H1 (cell line): ENCODE results near the gene MMP20. TPM values are rescaled to one million over a fixed set of nuclear protein-coding genes. Genes with fewer than 3 reads are reported as not detected.

Experiments
- CTCF ChIA-PET: fragments of 300-600 bp; sonication (Branson Sonifier 250); formaldehyde crosslinking; loops from one replicate; lab custom pipeline; 2021; ENCODE audit not compliant: partially characterized antibody; lab: Charles Lee
- POLR2A ChIA-PET: fragments of 300-600 bp; sonication (Branson Sonifier 250); formaldehyde crosslinking; loops from one replicate; lab custom pipeline; 2021; ENCODE audit warnings: inconsistent platforms; ENCODE audit not compliant: partially characterized antibody; lab: Charles Lee
- DNase-seq, 2 experiments: peaks; one replicate each; pipeline versions ENCODE4 v3.0.0 to v3.0.0-alpha.2; 2010 to 2022; ENCODE audit warnings: low spot score in 2 of 2, low read depth in 1 of 2, mixed read lengths in 1 of 2
- FAIRE-seq: peaks from 2 replicates; lab custom pipeline; 2011; peaks lifted over from hg19 to GRCh38; lab: Jason Lieb, UNC
- H2AFZ ChIP-seq: 2 replicates; pipeline ENCODE4 v1.8.1; 2012; ENCODE audit warnings: low read length, inconsistent platforms
- H2AK5ac ChIP-seq: 2 replicates; pipeline ENCODE4 v1.6.1; 2013; ENCODE audit warnings: low read depth, low read length
- H2BK120ac ChIP-seq: replicated peaks from 2 replicates; pipeline ENCODE3; 2013; ENCODE audit warnings: low read depth, low read length, inconsistent platforms
- H2BK12ac ChIP-seq: 2 replicates; pipeline ENCODE4 v1.6.1; 2013; ENCODE audit warnings: low read depth, low read length
- H2BK15ac ChIP-seq: 2 replicates; pipeline ENCODE4 v1.6.1; 2013; ENCODE audit warnings: low read length
- H2BK20ac ChIP-seq: 2 replicates; pipeline ENCODE4 v1.6.1; 2013; ENCODE audit warnings: low read length
- H2BK5ac ChIP-seq: 2 replicates; pipeline ENCODE4 v1.6.1; 2013; ENCODE audit warnings: low read depth, low read length
- H3K14ac ChIP-seq: 2 replicates; pipeline ENCODE4 v1.6.1; 2013; ENCODE audit warnings: inconsistent platforms; ENCODE audit not compliant: insufficient read length
- H3K18ac ChIP-seq: 2 replicates; pipeline ENCODE4 v1.6.1; 2013; ENCODE audit warnings: low read length; ENCODE audit errors: extremely low read depth
- H3K23ac ChIP-seq: 2 replicates; pipeline ENCODE4 v1.6.1; 2013; ENCODE audit warnings: inconsistent platforms; ENCODE audit not compliant: insufficient read length
- H3K23me2 ChIP-seq: 2 replicates; pipeline ENCODE4 v1.6.1; 2013; ENCODE audit warnings: low read depth, low read length
- H3K27ac ChIP-seq: 2 replicates; pipeline ENCODE4 v1.6.1; 2011; ENCODE audit warnings: low read depth, low read length, inconsistent platforms
- H3K27me3 ChIP-seq, 4 experiments: replicated peaks in 1 of 4; 1 replicate in 1 of 4; 2 replicates in 3 of 4; pipeline versions ENCODE4 v1.6.1 to v1.8.1; 2011 to 2013; ENCODE audit warnings: low read length in 3 of 4, mild to moderate bottlenecking in 3 of 4, inconsistent platforms in 2 of 4, mixed read lengths in 2 of 4, moderate library complexity in 1 of 4; ENCODE audit not compliant: control insufficient read depth in 3 of 4, insufficient read depth in 3 of 4; ENCODE audit errors: extremely low read depth in 1 of 4
- H3K36me3 ChIP-seq, 4 experiments: 2 replicates each; pipeline versions ENCODE4 v1.6.1 to v1.8.1; 2011 to 2013; ENCODE audit warnings: mild to moderate bottlenecking in 4 of 4, low read length in 3 of 4, moderate library complexity in 2 of 4, control low read depth in 1 of 4, inconsistent platforms in 1 of 4; ENCODE audit not compliant: insufficient read depth in 4 of 4, control insufficient read depth in 2 of 4
- H3K4ac ChIP-seq: replicated peaks from 2 replicates; pipeline ENCODE3; 2013; ENCODE audit warnings: low read length, low read depth, mixed read lengths, inconsistent platforms; ENCODE audit not compliant: insufficient read length
- H3K4me1 ChIP-seq, 4 experiments: replicated peaks in 1 of 4; 1 replicate in 1 of 4; 2 replicates in 3 of 4; pipeline versions ENCODE4 v1.6.1 to v1.8.1; 2011 to 2013; ENCODE audit warnings: low read length in 3 of 4, inconsistent platforms in 2 of 4, mixed read lengths in 1 of 4; ENCODE audit not compliant: insufficient read depth in 4 of 4, control insufficient read depth in 3 of 4
- H3K4me2 ChIP-seq, 2 experiments: 2 replicates each; pipeline versions ENCODE4 v1.6.1 to v1.8.1; 2011 to 2013; ENCODE audit warnings: low read depth in 2 of 2, low read length in 2 of 2, control low read depth in 1 of 2, inconsistent platforms in 1 of 2, mild to moderate bottlenecking in 1 of 2; ENCODE audit not compliant: insufficient read depth in 1 of 2
- H3K4me3 ChIP-seq, 4 experiments: fragments of 200-600, 300-600 bp in 1 of 4; sonication (generic), shearing (Covaris generic), sonication (Bioruptor Twin) in 1 of 4; 2 replicates each; pipeline versions ENCODE4 v1.5.1 to v1.8.1; 2011 to 2016; ENCODE audit warnings: low read length in 4 of 4, low read depth in 3 of 4, control low read depth in 2 of 4, inconsistent platforms in 2 of 4, mild to moderate bottlenecking in 2 of 4, mixed read lengths in 1 of 4, moderate library complexity in 1 of 4; ENCODE audit not compliant: insufficient read depth in 2 of 4; ENCODE audit errors: extremely low read depth in 1 of 4
- H3K56ac ChIP-seq: replicated peaks from 2 replicates; pipeline ENCODE3; 2013; ENCODE audit warnings: low read depth, mild to moderate bottlenecking, mixed read lengths, low read length, inconsistent platforms; ENCODE audit not compliant: insufficient read length
- H3K79me1 ChIP-seq: 2 replicates; pipeline ENCODE4 v1.6.1; 2013; ENCODE audit warnings: low read depth, low read length, control low read depth
- H3K79me2 ChIP-seq, 2 experiments: 2 replicates each; pipeline versions ENCODE4 v1.6.1 to v1.8.1; 2012 to 2013; ENCODE audit warnings: low read length in 2 of 2, mild to moderate bottlenecking in 2 of 2, inconsistent platforms in 1 of 2; ENCODE audit not compliant: insufficient read depth in 2 of 2, control insufficient read depth in 1 of 2
- H3K9ac ChIP-seq, 4 experiments: replicated peaks in 1 of 4; 1 replicate in 1 of 4; 2 replicates in 3 of 4; pipeline versions ENCODE4 v1.6.1 to v1.8.1; 2011 to 2013; ENCODE audit warnings: low read depth in 3 of 4, low read length in 3 of 4, control low read depth in 2 of 4, mild to moderate bottlenecking in 2 of 4, moderate library complexity in 2 of 4, inconsistent platforms in 1 of 4; ENCODE audit errors: extremely low read depth in 1 of 4
- H3K9me3 ChIP-seq, 2 experiments: 2 replicates each; pipeline versions ENCODE4 v1.6.1 to v1.8.1; 2012 to 2013; ENCODE audit warnings: mild to moderate bottlenecking in 2 of 2, moderate library complexity in 2 of 2, control low read depth in 1 of 2, inconsistent platforms in 1 of 2, low read depth in 1 of 2, low read length in 1 of 2, mixed read lengths in 1 of 2; ENCODE audit not compliant: insufficient read depth in 2 of 2
- H4K20me1 ChIP-seq, 2 experiments: replicated peaks in 1 of 2; 2 replicates each; pipeline versions ENCODE3 to v1.8.1; 2011 to 2013; ENCODE audit warnings: inconsistent platforms in 2 of 2, low read length in 2 of 2, mild to moderate bottlenecking in 1 of 2; ENCODE audit not compliant: insufficient read depth in 2 of 2, control insufficient read depth in 1 of 2
- H4K5ac ChIP-seq: 2 replicates; pipeline ENCODE4 v1.6.1; 2013; ENCODE audit warnings: low read length, low read depth, mixed read lengths, inconsistent platforms; ENCODE audit not compliant: insufficient read length
- H4K8ac ChIP-seq: 2 replicates; pipeline ENCODE4 v1.8.0; 2013; ENCODE audit warnings: mild to moderate bottlenecking, moderate library complexity, low read length, inconsistent platforms; ENCODE audit not compliant: insufficient read depth; ENCODE audit errors: extremely low read depth
- H4K91ac ChIP-seq: replicated peaks from 2 replicates; pipeline ENCODE3; 2013; ENCODE audit warnings: low read length, mixed read lengths, inconsistent platforms; ENCODE audit not compliant: insufficient read length
- BCL11A ChIP-seq, 2 experiments: IDR thresholded peaks; one replicate each; pipeline ENCODE4 v1.6.1; 2011; ENCODE audit warnings: low read depth in 2 of 2, low read length in 2 of 2, mild to moderate bottlenecking in 2 of 2
- FOSL1 ChIP-seq: IDR thresholded peaks from 2 replicates; pipeline ENCODE4 v1.6.1; 2011; ENCODE audit warnings: mild to moderate bottlenecking, low read depth, low read length, moderate library complexity; ENCODE audit not compliant: insufficient read depth
- RNF2 ChIP-seq: fragments of 200-900, 300-1000 bp; sonication (generic); IDR thresholded peaks from 2 replicates; pipeline ENCODE4 v1.7.1; 2016; ENCODE audit warnings: borderline replicate concordance, low read depth, mild to moderate bottlenecking, antibody characterized with exemption, low read length; ENCODE audit not compliant: poor library complexity, severe bottlenecking; ENCODE audit errors: missing control alignments
- WGBS, 2 experiments: shearing (Covaris generic) in 1 of 2; methylation state at CpG; one replicate each; pipeline versions ENCODE4 v1.1.6 to v1.1.7; 2013 to 2015; ENCODE audit warnings: low lambda C conversion rate in 2 of 2, mixed read lengths in 2 of 2, inconsistent platforms in 1 of 2, low coverage in 1 of 2, missing lambda C conversion rate in 1 of 2; ENCODE audit not compliant: insufficient replicate concordance in 2 of 2, insufficient coverage in 1 of 2, insufficient read length in 1 of 2; ENCODE audit errors: extremely low coverage in 1 of 2, missing lambda C conversion rate in 1 of 2; 5-methylcytosine and 5-hydroxymethylcytosine counted together
- polyA plus RNA-seq, 7 experiments: library from polyadenylated mRNA; depleted of rRNA in 3 of 7; stranded (reverse) in 5 of 7; unstranded in 2 of 7; fragments of >200 nt in 5 of 7; fragments of 200-250 nt in 2 of 7; gene quantifications; 1 replicate in 5 of 7; 2 replicates in 1 of 7; 4 replicates in 1 of 7; pipeline versions ENCODE4 v1.2.1 to v1.2.3, GENCODE V29; 2011 to 2013; ENCODE audit warnings: missing spikeins in 2 of 7, mixed read lengths in 2 of 7
- total RNA-seq: library from RNA; stranded (reverse); fragmentation: NEBNext Ultra II Directional; extraction: Animal tissue kit (Norgen Biotek cat#: 25700); gene quantifications from 2 replicates; pipeline ENCODE4 v1.2.1, GENCODE V29; 2021

Gene MMP20
- total and polyA plus RNA-seq, 2 of the 8 experiments (the other 6 are each of a cell fraction or from before 2014, with no cell fraction given), result not detected

GRCh38 chr11:102544594-102544993, 80.5 kb downstream of the MMP20 start:
- Histone ChIP-seq H3K4me2 (no peak overlapping the region), H3K23me2 (no peaks in the 10 kb centered on the region), H2BK120ac (no peak overlapping the region), H4K20me1 (no peaks in the 10 kb centered on the region), H3K4me1 (peaks cover 0 to under 1% (median 0%) of the 10 kb centered on the region in 4 experiments; a peak in 1 of 7 replicates), H2BK15ac (no peak overlapping the region), H4K5ac (no peak overlapping the region), H3K18ac (no peak overlapping the region), H2BK20ac (no peak overlapping the region), H3K4ac (no peak overlapping the region), H3K23ac (no peak overlapping the region), H3K27me3 (no peaks in the 10 kb centered on the region), H2AK5ac (no peak overlapping the region), H4K8ac (no peak overlapping the region), H2AFZ (no peak overlapping the region), H2BK12ac (no peak overlapping the region), H3K9me3 (no peaks in the 10 kb centered on the region), H4K91ac (no peak overlapping the region), H3K9ac (no peak overlapping the region), H3K14ac (no peak overlapping the region), H2BK5ac (no peak overlapping the region), H3K56ac (no peak overlapping the region), H3K79me2 (no peaks in the 10 kb centered on the region), H3K4me3 (no peak overlapping the region), H3K36me3 (no peaks in the 10 kb centered on the region), H3K79me1 (no peaks in the 10 kb centered on the region), H3K27ac (no peak overlapping the region)
- ChIA-PET POLR2A (no interaction called here), CTCF (interaction anchor here (0.6 to 2.6 kb wide), 5 partner anchors 11 to 202 kb away, joined by 3 to 8 read pairs (median 5); no protein-coding TSS in a partner anchor)
- DNase-seq (no peak), FAIRE-seq (no peak)
- WGBS, 2 experiments, result 75% methylated on average over 1 of the region's 1 CpG; no CpG with 5 or more reads in 1 of the 2 experiments
- TF ChIP-seq RNF2, result no peak
- TF ChIP-seq FOSL1, result no peak
- TF ChIP-seq BCL11A (IDR thresholded peaks at IDR 0.05; ENCODE audit: low read depth in 2 of 2, low read length in 2 of 2), result no peak
